H1 (cell line): Measurements from ENCODE around the gene FKBP2. TPM values are rescaled to one million over a fixed set of nuclear protein-coding genes. Genes with fewer than 3 reads are reported as not detected.

Source experiments
- ASH2L ChIP-seq: fragments of 200-600, 300-600 bp; sonication (generic); IDR thresholded peaks from one replicate; pipeline ENCODE4 v1.7.1; 2017; ENCODE audit warnings: low read length
- BACH1 ChIP-seq: IDR thresholded peaks from 2 replicates; pipeline ENCODE4 v1.6.1; 2012; ENCODE audit warnings: low read length, improper control_type of control experiment
- BRCA1 ChIP-seq: IDR thresholded peaks from 2 replicates; pipeline ENCODE4 v1.6.1; 2012; ENCODE audit warnings: low read depth, low read length, improper control_type of control experiment
- CHD1 ChIP-seq: IDR thresholded peaks from 2 replicates; pipeline ENCODE4 v1.6.1; 2012; ENCODE audit warnings: low read depth, low read length, improper control_type of control experiment
- CTBP2 ChIP-seq: IDR thresholded peaks from 2 replicates; pipeline ENCODE4 v1.7.0; 2011; ENCODE audit warnings: borderline replicate concordance, mild to moderate bottlenecking, moderate library complexity, mixed read lengths, low read length; ENCODE audit not compliant: insufficient read depth, insufficient read length
- EZH2 ChIP-seq: fragments of 200-600 bp; sonication (generic); IDR thresholded peaks from 2 replicates; pipeline ENCODE4 v1.7.1; 2012; ENCODE audit warnings: low read depth, mild to moderate bottlenecking, moderate library complexity, low read length, inconsistent platforms; ENCODE audit not compliant: severe bottlenecking
- GTF2F1 ChIP-seq: IDR thresholded peaks from 2 replicates; pipeline ENCODE4 v1.6.1; 2012; ENCODE audit warnings: low read depth, low read length, improper control_type of control experiment, borderline replicate concordance
- HDAC6 ChIP-seq: IDR thresholded peaks from one replicate; pipeline ENCODE4 v1.7.1; 2012; ENCODE audit warnings: low read depth, mild to moderate bottlenecking, inconsistent platforms, low read length, moderate library complexity
- JUND ChIP-seq: IDR thresholded peaks from 2 replicates; pipeline ENCODE4 v1.6.1; 2011; ENCODE audit warnings: mild to moderate bottlenecking, improper control_type of control experiment, low read length
- NANOG ChIP-seq: IDR thresholded peaks from 2 replicates; pipeline ENCODE4 v1.6.1; 2011; ENCODE audit warnings: low read length, low read depth, mild to moderate bottlenecking, inconsistent platforms; ENCODE audit not compliant: insufficient read depth, poor library complexity, severe bottlenecking
- PHF8 ChIP-seq: fragments of 200-600 bp; sonication (generic); conservative IDR thresholded peaks from 2 replicates; pipeline ENCODE4 v1.7.1; 2012; ENCODE audit warnings: low read depth, mild to moderate bottlenecking, inconsistent platforms, low read length, moderate library complexity
- POLR2A ChIP-seq, 2 experiments: IDR thresholded peaks; 1 replicate in 1 of 2; 2 replicates in 1 of 2; pipeline ENCODE4 v1.6.1; 2011; ENCODE audit warnings: low read depth in 2 of 2, low read length in 2 of 2, mild to moderate bottlenecking in 2 of 2; ENCODE audit errors: control extremely low read depth in 1 of 2
- POLR2AphosphoS5 ChIP-seq: IDR thresholded peaks from 2 replicates; pipeline ENCODE4 v1.6.1; 2011; ENCODE audit warnings: low read depth, low read length
- RFX5 ChIP-seq: IDR thresholded peaks from 2 replicates; pipeline ENCODE4 v1.6.1; 2011; ENCODE audit warnings: low read depth, low read length, improper control_type of control experiment, borderline replicate concordance
- RXRA ChIP-seq: IDR thresholded peaks from 2 replicates; pipeline ENCODE4 v1.6.1; 2011; ENCODE audit warnings: low read depth, mild to moderate bottlenecking, low read length, moderate library complexity; ENCODE audit not compliant: insufficient read depth
- SIN3A ChIP-seq, 2 experiments: IDR thresholded peaks in 1 of 2; conservative IDR thresholded peaks in 1 of 2; 2 replicates each; pipeline ENCODE4 v1.6.1; 2011 to 2012; ENCODE audit warnings: low read length in 2 of 2, improper control_type of control experiment in 1 of 2, low read depth in 1 of 2, mild to moderate bottlenecking in 1 of 2
- SIX5 ChIP-seq: IDR thresholded peaks from 2 replicates; pipeline ENCODE4 v1.6.1; 2011; ENCODE audit warnings: mild to moderate bottlenecking, low read depth, low read length
- SP1 ChIP-seq: IDR thresholded peaks from 2 replicates; pipeline ENCODE4 v1.6.1; 2011; ENCODE audit warnings: low read depth, low read length
- SP4 ChIP-seq: IDR thresholded peaks from 2 replicates; pipeline ENCODE4 v1.6.1; 2012; ENCODE audit warnings: low read length, inconsistent platforms
- SRF ChIP-seq: IDR thresholded peaks from 2 replicates; pipeline ENCODE4 v1.6.1; 2011; ENCODE audit warnings: mild to moderate bottlenecking, low read depth, low read length, moderate library complexity
- TBP ChIP-seq: IDR thresholded peaks from 2 replicates; pipeline ENCODE4 v1.6.1; 2011; ENCODE audit warnings: low read depth, low read length, improper control_type of control experiment
- YY1 ChIP-seq: IDR thresholded peaks from 2 replicates; pipeline ENCODE4 v1.6.1; 2011; ENCODE audit warnings: low read depth, mild to moderate bottlenecking, low read length
- polyA plus RNA-seq, 7 experiments: library from polyadenylated mRNA; depleted of rRNA in 3 of 7; stranded (reverse) in 5 of 7; unstranded in 2 of 7; fragments of >200 nt in 5 of 7; fragments of 200-250 nt in 2 of 7; gene quantifications; 1 replicate in 5 of 7; 2 replicates in 1 of 7; 4 replicates in 1 of 7; pipeline versions ENCODE4 v1.2.1 to v1.2.3, GENCODE V29; 2011 to 2013; ENCODE audit warnings: missing spikeins in 2 of 7, mixed read lengths in 2 of 7
- total RNA-seq: library from RNA; stranded (reverse); fragmentation: NEBNext Ultra II Directional; extraction: Animal tissue kit (Norgen Biotek cat#: 25700); gene quantifications from 2 replicates; pipeline ENCODE4 v1.2.1, GENCODE V29; 2021
- TF ChIP-seq, protein P1 (sequence below), 3 experiments: IDR thresholded peaks; 1 replicate in 2 of 3; 2 replicates in 1 of 3; pipeline versions ENCODE4 v1.5.1 to v1.6.1; 2011; ENCODE audit warnings: low read length in 3 of 3, mild to moderate bottlenecking in 3 of 3, inconsistent platforms in 2 of 3, low read depth in 1 of 3, moderate library complexity in 1 of 3; ENCODE audit not compliant: insufficient read depth in 1 of 3; ENCODE audit errors: control extremely low read depth in 1 of 3

FKBP2 gene
- total and polyA plus RNA-seq, 2 of the 8 experiments (the other 6 are each of a cell fraction or from before 2014, with no cell fraction given), result 41.7 to 52.5 TPM

DNA sequence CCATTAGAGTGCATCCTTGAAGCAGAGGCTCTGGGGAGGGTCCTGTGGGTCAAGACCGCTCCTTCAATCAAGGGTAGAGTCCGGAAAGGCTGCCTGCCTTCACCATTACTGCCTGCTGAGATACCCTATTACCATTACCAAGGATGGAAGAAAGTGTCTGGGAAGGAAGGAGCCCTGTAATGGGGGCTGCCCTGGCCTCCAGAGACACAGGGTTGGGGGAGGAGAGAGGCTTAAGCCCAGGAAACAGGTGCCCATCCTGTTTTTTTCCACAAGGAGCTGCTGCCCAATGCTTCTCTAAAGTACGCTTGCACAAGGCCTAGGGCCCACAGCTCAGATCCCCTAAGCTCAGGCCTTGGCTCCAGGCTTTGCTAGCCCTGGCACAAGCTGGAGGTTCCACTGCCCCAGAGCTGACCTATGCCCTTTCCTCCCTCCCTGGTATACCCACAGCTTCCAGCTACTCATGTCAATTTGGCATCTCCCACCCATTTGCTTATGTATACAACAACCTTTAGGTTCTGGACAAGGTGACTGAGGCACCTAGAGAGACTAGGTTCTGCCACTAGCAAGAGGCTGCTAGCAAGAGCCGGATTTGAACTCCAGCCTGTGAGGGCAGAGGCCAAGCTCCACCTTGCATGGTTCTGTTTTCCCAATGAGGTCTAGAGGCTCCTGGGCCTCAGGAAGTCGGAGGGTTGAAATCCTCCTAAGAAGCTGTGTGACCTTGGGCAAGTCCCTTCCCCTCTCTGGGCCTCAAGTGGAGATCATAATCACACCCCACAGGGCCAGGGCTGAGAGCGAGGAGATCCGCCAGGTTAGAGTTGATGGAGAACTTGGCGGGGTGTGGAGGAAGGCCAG, 8.9 kb downstream of the FKBP2 start (continued):
- TF ChIP-seq POLR2AphosphoS5, result no peak
- TF ChIP-seq BRCA1, result no peak
- TF ChIP-seq SIN3A (conservative IDR thresholded peaks at IDR 0.05 in 1 of 2, IDR thresholded peaks at IDR 0.05 in 1 of 2; ENCODE audit: low read depth in 1 of 2, low read length in 2 of 2), result no peak
- TF ChIP-seq, protein P1, sequence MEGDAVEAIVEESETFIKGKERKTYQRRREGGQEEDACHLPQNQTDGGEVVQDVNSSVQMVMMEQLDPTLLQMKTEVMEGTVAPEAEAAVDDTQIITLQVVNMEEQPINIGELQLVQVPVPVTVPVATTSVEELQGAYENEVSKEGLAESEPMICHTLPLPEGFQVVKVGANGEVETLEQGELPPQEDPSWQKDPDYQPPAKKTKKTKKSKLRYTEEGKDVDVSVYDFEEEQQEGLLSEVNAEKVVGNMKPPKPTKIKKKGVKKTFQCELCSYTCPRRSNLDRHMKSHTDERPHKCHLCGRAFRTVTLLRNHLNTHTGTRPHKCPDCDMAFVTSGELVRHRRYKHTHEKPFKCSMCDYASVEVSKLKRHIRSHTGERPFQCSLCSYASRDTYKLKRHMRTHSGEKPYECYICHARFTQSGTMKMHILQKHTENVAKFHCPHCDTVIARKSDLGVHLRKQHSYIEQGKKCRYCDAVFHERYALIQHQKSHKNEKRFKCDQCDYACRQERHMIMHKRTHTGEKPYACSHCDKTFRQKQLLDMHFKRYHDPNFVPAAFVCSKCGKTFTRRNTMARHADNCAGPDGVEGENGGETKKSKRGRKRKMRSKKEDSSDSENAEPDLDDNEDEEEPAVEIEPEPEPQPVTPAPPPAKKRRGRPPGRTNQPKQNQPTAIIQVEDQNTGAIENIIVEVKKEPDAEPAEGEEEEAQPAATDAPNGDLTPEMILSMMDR (IDR thresholded peaks at IDR 0.05; ENCODE audit: control extremely low read depth in 1 of 3, insufficient read depth in 1 of 3, low read depth in 1 of 3, low read length in 3 of 3), result peak in 1 of 3 experiments; percentile 4; a peak in 1 of 4 replicates
- TF ChIP-seq HDAC6, result no peak
- TF ChIP-seq ASH2L, result peak; percentile 52
- TF ChIP-seq CHD1, result no peak
- TF ChIP-seq CTBP2, result peak; percentile 38
- peak; percentile 52 for TF ChIP-seq NANOG
- TF ChIP-seq SRF, result no peak
- no peak for TF ChIP-seq GTF2F1
- TF ChIP-seq SIX5, result no peak
- 0 out of 2 replicates have a peak, but pooled peaks have one; percentile 21 for TF ChIP-seq TBP
- TF ChIP-seq RFX5, result no peak
- TF ChIP-seq EZH2, result no peak
- peak in 1 of 2 experiments; percentile 40; a peak in 2 of 3 replicates for TF ChIP-seq POLR2A (IDR thresholded peaks at IDR 0.05; ENCODE audit: control extremely low read depth in 1 of 2, low read depth in 2 of 2, low read length in 2 of 2)
- TF ChIP-seq PHF8, result no peak
- TF ChIP-seq JUND, result no peak
- no peak for TF ChIP-seq RXRA
- no peak for TF ChIP-seq BACH1
- TF ChIP-seq SP4, result no peak
- TF ChIP-seq SP1, result peak; percentile 83
- peak; percentile 84 for TF ChIP-seq YY1
